D341Med (cell line): ENCODE measurements around the gene OR2H2.

ENCODE experiments used
- DNase-seq: peaks from one replicate; pipeline ENCODE4 v3.0.0; 2012; ENCODE audit warnings: low spot score

OR2H2 gene

GRCh38 chr6:29591677-29592076, 6.8 kb downstream of the OR2H2 start:
- DNase-seq = no peak

- DNase-seq = no peak
These were observed 8.4 kb downstream of the OR2H2 start for GRCh38 chr6:29593199-29593855.

GRCh38 chr6:29596381-29596900, 11.5 kb downstream of the OR2H2 start:
- DNase-seq = no peak

GRCh38 chr6:29597184-29597583, 12.3 kb downstream of the OR2H2 start:
- DNase-seq = no peak

- no peak for DNase-seq
These were observed 13.3 kb downstream of the OR2H2 start for GRCh38 chr6:29598172-29598747.

GRCh38 chr6:29602564-29603361, 17.8 kb downstream of the OR2H2 start:
- peak; percentile 49 for DNase-seq

GRCh38 chr6:29603456-29603855, 18.5 kb downstream of the OR2H2 start:
- no peak for DNase-seq

- no peak for DNase-seq
These were observed 19.0 kb downstream of the OR2H2 start for GRCh38 chr6:29603930-29604329.

- no peak for DNase-seq
These were observed 23.2 kb downstream of the OR2H2 start for GRCh38 chr6:29608131-29608530.

GRCh38 chr6:29610540-29610939, 25.6 kb downstream of the OR2H2 start:
- no peak for DNase-seq

- no peak for DNase-seq
These were observed 26.5 kb downstream of the OR2H2 start for GRCh38 chr6:29611426-29611825.

GRCh38 chr6:29617782-29618554, 33.0 kb downstream of the OR2H2 start:
- DNase-seq = no peak

GRCh38 chr6:29619578-29620160, 34.7 kb downstream of the OR2H2 start:
- DNase-seq = no peak

- DNase-seq = no peak
These were observed 35.7 kb downstream of the OR2H2 start for GRCh38 chr6:29620630-29621029.

- DNase-seq = no peak
These were observed 39.6 kb downstream of the OR2H2 start for GRCh38 chr6:29624520-29624961.

GRCh38 chr6:29625337-29625930, 40.5 kb downstream of the OR2H2 start:
- DNase-seq = no peak

- no peak for DNase-seq
These were observed 42.2 kb downstream of the OR2H2 start for GRCh38 chr6:29626948-29627754.

GRCh38 chr6:29627755-29628418, 43.0 kb downstream of the OR2H2 start:
- peak; percentile 70 for DNase-seq

- DNase-seq = peak; percentile 89
These were observed 43.7 kb downstream of the OR2H2 start for GRCh38 chr6:29628419-29629281.
